GM21529 (cell line): ENCODE measurements around the gene OR2B2.

Experiments
- ATAC-seq: cut with Tn5 transposase; IDR thresholded peaks from one replicate; pipeline ENCODE4 v1.9.1; 2021; ENCODE audit not compliant: unreplicated experiment

OR2B2 gene

GRCh38 chr6:27867945-27868300 lies 44.3 kb downstream of the OR2B2 start:
- ATAC-seq, result no peak

- peak; percentile 26 for ATAC-seq
Observed at GRCh38 chr6:27867051-27867944, 44.9 kb downstream of the OR2B2 start.

GRCh38 chr6:27866357-27867050 lies 45.7 kb downstream of the OR2B2 start:
- ATAC-seq, result peak; percentile 17

- peak; percentile 11 for ATAC-seq
Observed at GRCh38 chr6:27865850-27866356, 46.3 kb downstream of the OR2B2 start.

GRCh38 chr6:27864906-27865849 lies 47.0 kb downstream of the OR2B2 start:
- peak; percentile 54 for ATAC-seq

GRCh38 chr6:27863962-27864905 lies 48.0 kb downstream of the OR2B2 start:
- ATAC-seq, result no peak

- no peak for ATAC-seq
Observed at GRCh38 chr6:27862396-27863066, 49.7 kb downstream of the OR2B2 start.

GRCh38 chr6:27861861-27862260 lies 50.3 kb downstream of the OR2B2 start:
- ATAC-seq, result no peak

- no peak for ATAC-seq
Observed at GRCh38 chr6:27861276-27861840, 50.8 kb downstream of the OR2B2 start.
